SK-N-SH (cell line): ENCODE results near the gene GUK1. TPM values are rescaled to one million over a fixed set of nuclear protein-coding genes. Genes with fewer than 3 reads are reported as not detected.

ENCODE experiments used
- CTCF ChIA-PET: fragments of 300-600, 350-600 bp; formaldehyde crosslinking; extraction: SDS; loops from one replicate; lab custom pipeline; 2021; lab: Yijun Ruan, JAX
- POLR2A ChIA-PET: fragments of 350-600 bp; sonication (Branson Sonifier 250); formaldehyde crosslinking; extraction: SDS; loops from one replicate; lab custom pipeline; 2020; ENCODE audit warnings: antibody characterized with exemption, inconsistent platforms; lab: Yijun Ruan, JAX
- DNase-seq: peaks from one replicate; pipeline ENCODE4 v3.0.0; 2012
- H2AFZ ChIP-seq: fragments of 200-600 bp; sonication (generic); 2 replicates; pipeline ENCODE4 v1.8.1; 2016; ENCODE audit warnings: antibody characterized with exemption, mild to moderate bottlenecking, low read depth
- H3F3A ChIP-seq: fragments of 200-600 bp; sonication (generic); replicated peaks from 2 replicates; pipeline ENCODE3; 2016; ENCODE audit warnings: antibody characterized with exemption, mild to moderate bottlenecking; ENCODE audit not compliant: insufficient read depth
- H3K27ac ChIP-seq, 2 experiments: fragments of 200-500 bp in 1 of 2; fragments of 200-600 bp in 1 of 2; sonication (Bioruptor generic) in 1 of 2; sonication (generic), shearing (Covaris generic) in 1 of 2; 2 replicates each; pipeline versions ENCODE4 v1.5.1 to v1.6.1; 2014 to 2016; ENCODE audit warnings: low read depth in 2 of 2, inconsistent platforms in 1 of 2, low read length in 1 of 2, mild to moderate bottlenecking in 1 of 2, mixed read lengths in 1 of 2
- H3K27me3 ChIP-seq: fragments of 200-600 bp; sonication (generic), shearing (Covaris generic); 2 replicates; pipeline ENCODE4 v1.6.1; 2016; ENCODE audit warnings: mixed run types; ENCODE audit not compliant: insufficient read depth
- H3K36me3 ChIP-seq, 2 experiments: fragments of 200-500 bp in 1 of 2; fragments of 200-600 bp in 1 of 2; sonication (Bioruptor generic) in 1 of 2; sonication (generic) in 1 of 2; replicated peaks in 1 of 2; 2 replicates each; pipeline versions ENCODE3 to v1.5.1; 2014 to 2016; ENCODE audit warnings: low read length in 1 of 2, mild to moderate bottlenecking in 1 of 2; ENCODE audit not compliant: insufficient read depth in 2 of 2, control insufficient read depth in 1 of 2
- H3K4me1 ChIP-seq, 2 experiments: fragments of 200-500 bp in 1 of 2; fragments of 200-600 bp in 1 of 2; sonication (Bioruptor generic) in 1 of 2; sonication (generic), shearing (Covaris generic) in 1 of 2; 2 replicates each; pipeline versions ENCODE4 v1.5.1 to v1.6.1; 2014 to 2016; ENCODE audit warnings: low read depth in 1 of 2, low read length in 1 of 2, mixed run types in 1 of 2; ENCODE audit not compliant: insufficient read depth in 2 of 2, control insufficient read depth in 1 of 2
- H3K4me2 ChIP-seq: fragments of 200-600 bp; sonication (generic), shearing (Covaris generic); 2 replicates; pipeline ENCODE4 v1.6.1; 2017; ENCODE audit warnings: mixed run types
- H3K4me3 ChIP-seq, 2 experiments: fragments of 200-500 bp in 1 of 2; fragments of 200-600 bp in 1 of 2; sonication (Bioruptor generic) in 1 of 2; sonication (generic), shearing (Covaris generic) in 1 of 2; 2 replicates each; pipeline versions ENCODE4 v1.5.1 to v1.8.1; 2014 to 2016; ENCODE audit warnings: low read depth in 2 of 2, inconsistent platforms in 1 of 2, low read length in 1 of 2, mild to moderate bottlenecking in 1 of 2, mixed read lengths in 1 of 2, moderate library complexity in 1 of 2
- H3K79me2 ChIP-seq: fragments of 200-600 bp; sonication (generic); 2 replicates; pipeline ENCODE4 v1.8.1; 2017; ENCODE audit warnings: mild to moderate bottlenecking; ENCODE audit not compliant: insufficient read depth
- H3K9ac ChIP-seq: fragments of 200-600 bp; sonication (generic); 2 replicates; pipeline ENCODE4 v1.6.1; 2017; ENCODE audit warnings: mixed run types
- H3K9me2 ChIP-seq: fragments of 200-600 bp; sonication (generic); 2 replicates; pipeline ENCODE4 v1.6.1; 2017; ENCODE audit warnings: mixed run types
- H3K9me3 ChIP-seq: fragments of 200-600 bp; sonication (generic); 2 replicates; pipeline ENCODE4 v1.6.1; 2017; ENCODE audit warnings: mixed run types, mild to moderate bottlenecking, moderate library complexity
- H4K20me1 ChIP-seq: fragments of 200-600 bp; sonication (generic); 2 replicates; pipeline ENCODE4 v1.6.1; 2017; ENCODE audit warnings: mild to moderate bottlenecking, mixed run types; ENCODE audit not compliant: insufficient read depth
- CTCF ChIP-seq: fragments of 200-600 bp; sonication (generic); IDR thresholded peaks from 2 replicates; pipeline ENCODE4 v1.6.1; 2017; ENCODE audit warnings: antibody characterized with exemption, mild to moderate bottlenecking, moderate library complexity
- ELF1 ChIP-seq: IDR thresholded peaks from 2 replicates; pipeline ENCODE4 v1.4.0; 2012
- EZH2phosphoT487 ChIP-seq: fragments of 200-600 bp; sonication (generic); IDR thresholded peaks from 2 replicates; pipeline ENCODE4 v1.6.1; 2017; ENCODE audit warnings: low read depth, mixed run types, mild to moderate bottlenecking, antibody characterized with exemption, moderate library complexity, borderline replicate concordance
- FOSL2 ChIP-seq: IDR thresholded peaks from 2 replicates; pipeline ENCODE4 v1.4.0; 2012; ENCODE audit warnings: low read depth, mild to moderate bottlenecking, moderate library complexity, borderline replicate concordance
- FOXM1 ChIP-seq: IDR thresholded peaks from 2 replicates; pipeline ENCODE4 v1.4.0; 2012; ENCODE audit warnings: low read depth, mild to moderate bottlenecking
- GATA2 ChIP-seq: sonication (generic); formaldehyde crosslinking; IDR thresholded peaks from 2 replicates; pipeline ENCODE4 v1.5.0; 2020; ENCODE audit warnings: mild to moderate bottlenecking, missing genetic modification reagents
- IRF3 ChIP-seq: fragments of 150-350 bp; IDR thresholded peaks from 2 replicates; pipeline ENCODE4 v1.6.1; 2016; ENCODE audit warnings: mild to moderate bottlenecking, low read depth, low read length
- NRF1 ChIP-seq: IDR thresholded peaks from 2 replicates; pipeline ENCODE4 v1.6.1; 2012; ENCODE audit warnings: low read depth, mild to moderate bottlenecking, low read length
- POLR2AphosphoS5 ChIP-seq: IDR thresholded peaks from 2 replicates; pipeline ENCODE4 v1.6.1; 2012; ENCODE audit warnings: low read depth, low read length
- RAD21 ChIP-seq: IDR thresholded peaks from 2 replicates; pipeline ENCODE4 v1.6.1; 2012; ENCODE audit warnings: mild to moderate bottlenecking, low read length
- REST ChIP-seq: IDR thresholded peaks from 2 replicates; pipeline ENCODE4 v1.6.1; 2012; ENCODE audit warnings: mild to moderate bottlenecking, low read depth, low read length, moderate library complexity
- SMC3 ChIP-seq: IDR thresholded peaks from 2 replicates; pipeline ENCODE4 v1.6.1; 2012; ENCODE audit warnings: low read depth, low read length, improper control_type of control experiment
- TEAD4 ChIP-seq: IDR thresholded peaks from 2 replicates; pipeline ENCODE4 v1.4.0; 2012; ENCODE audit warnings: mild to moderate bottlenecking, borderline replicate concordance; ENCODE audit not compliant: insufficient read depth
- USF2 ChIP-seq: fragments of 150-350 bp; IDR thresholded peaks from 2 replicates; pipeline ENCODE4 v1.6.1; 2017; ENCODE audit warnings: antibody characterized with exemption, low read length, low read depth, borderline replicate concordance
- WGBS: methylation state at CpG from one replicate; pipeline ENCODE4 v1.1.6; 2017; ENCODE audit warnings: low lambda C conversion rate; 5-methylcytosine and 5-hydroxymethylcytosine counted together
- polyA plus RNA-seq, 3 experiments: library from polyadenylated mRNA; depleted of rRNA; stranded (reverse); fragments of >200 nt; gene quantifications; 2 replicates each; pipeline ENCODE4 v1.2.3, GENCODE V29; 2012

The GUK1 gene
- polyA plus RNA-seq, 1 of the 3 experiments (the other 2 are of a cell fraction) = 742 TPM

- Histone ChIP-seq H3K9me2 (no peaks in the 10 kb centered on the region), H2AFZ (no peak overlapping the region), H3K79me2 (peaks cover 16% of the 10 kb centered on the region), H3K9ac (no peak overlapping the region), H3K9me3 (no peaks in the 10 kb centered on the region), H3K36me3 (no peaks in the 10 kb centered on the region), H3F3A (no peaks in the 10 kb centered on the region), H3K4me1 (peaks cover 13 to 25% of the 10 kb centered on the region in 2 experiments; a peak in 3 of 4 replicates), H4K20me1 (no peaks in the 10 kb centered on the region), H3K27me3 (no peaks in the 10 kb centered on the region), H3K4me3 (no peak overlapping the region), H3K4me2 (no peak overlapping the region), H3K27ac (no peak overlapping the region)
- no peak for DNase-seq
- POLR2A ChIA-PET = interaction anchor here (1.1 to 2.1 kb wide), 2 partner anchors 24 to 293 kb away, joined by 3 to 6 read pairs; partner anchors contain the start of gene GUK1
- TF ChIP-seq ELF1 = no peak
- no peak for TF ChIP-seq IRF3
- TF ChIP-seq USF2 = no peak
- no peak for TF ChIP-seq EZH2phosphoT487
- TF ChIP-seq GATA2 (CRISPR knock-in tag) = no peak
- TF ChIP-seq FOSL2 = no peak
- TF ChIP-seq SMC3 = no peak
- CTCF ChIA-PET = interaction anchor here (1.3 to 5.5 kb wide), 4 partner anchors 10 to 33 kb away, joined by 5 to 54 read pairs (median 28); partner anchors contain the start of gene GJC2
- WGBS = 94% methylated on average over 10 of the region's 10 CpGs
Measured at GRCh38 chr1:228163776-228164519, 23.9 kb downstream of the GUK1 start.

- ChIA-PET CTCF (interaction anchor here (0.6 to 5.5 kb wide), 17 partner anchors 10 to 351 kb away, joined by 3 to 54 read pairs (median 5); partner anchors contain the start of genes GJC2 and GUK1), POLR2A (interaction anchor here (0.6 to 2.1 kb wide), 11 partner anchors 9 to 169 kb away, joined by 3 to 6 read pairs (median 4); partner anchors contain the start of genes GJC2 and GUK1)
- WGBS = 58% methylated on average over 20 of the region's 20 CpGs
- peak overlapping the region; percentile 78 for H3K9ac ChIP-seq
- H3K27me3 ChIP-seq = no peaks in the 10 kb centered on the region
- peaks cover 13 to 25% of the 10 kb centered on the region in 2 experiments; a peak in 3 of 4 replicates for H3K4me1 ChIP-seq
- DNase-seq = no peak
- no peaks in the 10 kb centered on the region for H3K9me3 ChIP-seq
- H3K4me3 ChIP-seq = peak overlapping the region; percentile 45 to 62; a peak in 3 of 4 replicates
- H3K27ac ChIP-seq = peak overlapping the region; percentile 44 to 77
- peaks cover 24% of the 10 kb centered on the region for H3K79me2 ChIP-seq
- no peaks in the 10 kb centered on the region for H4K20me1 ChIP-seq
- H2AFZ ChIP-seq = peak overlapping the region; percentile 93; the same call in 1 of the 2 replicates
- peak overlapping the region; percentile 86 for H3K4me2 ChIP-seq
- no peaks in the 10 kb centered on the region for H3K36me3 ChIP-seq
- no peaks in the 10 kb centered on the region for H3F3A ChIP-seq
- H3K9me2 ChIP-seq = no peaks in the 10 kb centered on the region
- TF ChIP-seq FOSL2 = no peak
- TF ChIP-seq REST = no peak
- no peak for TF ChIP-seq TEAD4
- TF ChIP-seq FOXM1 = no peak
- TF ChIP-seq CTCF = no peak
- no peak for TF ChIP-seq RAD21
- no peak for TF ChIP-seq NRF1
- TF ChIP-seq POLR2AphosphoS5 = no peak
- no peak for TF ChIP-seq ELF1
- TF ChIP-seq SMC3 = no peak
Measured at GRCh38 chr1:228164561-228165371, 24.7 kb downstream of the GUK1 start.
